ENCODE measurements around the gene TTC3. TPM values are rescaled to one million over a fixed set of nuclear protein-coding genes. Genes with fewer than 3 reads are reported as not detected.
"Not testable (repeated sequence)": the region's sequence is repeated elsewhere in the genome, so short reads cannot be mapped to it uniquely, and the experiment has no call there.

TTC3 gene
- total and polyA plus RNA-seq, 5 experiments from 2014 or later, result 51.1 to 169 (median 134) TPM

DNA sequence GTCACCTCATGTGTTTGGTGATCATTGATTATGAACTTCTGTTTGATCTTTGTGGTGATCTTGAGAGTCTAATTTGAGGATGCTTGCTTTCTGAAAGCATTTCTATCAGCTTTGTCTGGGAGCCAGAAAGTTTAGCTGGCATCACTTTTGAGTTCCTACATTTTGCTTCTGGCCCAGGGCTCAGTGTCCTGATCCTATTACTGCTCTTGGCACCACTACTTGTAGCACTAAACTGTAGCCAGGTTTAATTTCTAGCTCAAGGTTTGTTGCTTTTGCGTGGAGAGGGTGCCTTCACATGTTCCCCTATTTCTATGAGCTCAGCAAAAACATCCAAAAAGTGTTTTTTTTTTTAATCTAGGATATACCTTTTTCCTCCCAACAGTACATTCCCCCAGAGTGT is 9.3 kb downstream of the TTC3 start:
- DNase-seq (no peak), ATAC-seq (no peak)
- Mint-ChIP-seq H3K4me1 (peaks cover 24 to 57% (median 51%) of the 10 kb centered on the region in 4 donors), H3K27me3 (no peaks in the 10 kb centered on the region), H3K4me3 (peak overlapping the region in 1 of 10 donors; percentile 34), H3K36me3 (peaks cover 5 to 11% (median 5%) of the 10 kb centered on the region in 3 donors), H3K9me3 (peaks cover 0 to 14% (median 2%) of the 10 kb centered on the region in 9 donors), H3K27ac (no peak overlapping the region)
- POLR2A ChIA-PET, result no interaction called here

DNA sequence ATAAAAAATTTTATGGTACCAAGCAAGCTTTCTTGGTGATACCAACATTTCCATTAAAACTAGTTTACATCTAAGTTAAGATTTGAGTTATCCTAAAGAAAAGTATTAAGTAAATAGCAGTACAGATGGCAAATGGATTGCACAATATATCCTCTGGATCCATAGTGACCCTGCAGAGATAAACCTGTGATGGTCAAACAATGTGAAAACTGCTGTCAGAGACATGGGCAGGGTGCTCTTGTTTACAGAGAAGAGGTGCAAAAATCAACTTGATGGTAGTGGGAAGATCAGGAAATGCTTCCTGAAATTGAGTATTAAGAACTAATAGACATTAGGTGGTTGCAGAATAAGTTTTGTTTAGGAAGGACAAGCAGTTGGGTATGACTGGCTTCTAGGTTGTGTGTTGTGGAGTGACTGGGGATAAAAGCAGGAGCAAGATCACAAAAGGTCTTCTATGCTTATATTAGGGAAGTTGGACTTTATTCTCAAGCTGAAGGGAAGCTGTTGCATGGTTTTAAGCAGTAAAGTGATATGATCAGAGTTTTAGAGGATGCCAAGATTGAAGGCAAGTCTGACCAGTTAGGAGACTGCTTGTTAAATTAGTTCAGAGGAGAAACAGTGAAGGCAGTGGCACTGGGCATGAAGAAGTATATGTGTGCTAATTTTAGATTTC is 9.9 kb downstream of the TTC3 start:
- no peaks in the 10 kb centered on the region for H3K27me3 Mint-ChIP-seq
- H3K4me1 Mint-ChIP-seq, result peaks cover 21 to 51% (median 45%) of the 10 kb centered on the region in 4 donors
- POLR2A ChIA-PET, result no interaction called here
- no peak for ATAC-seq
- no peak for DNase-seq
- H3K9me3 Mint-ChIP-seq, result peaks cover 0 to 14% (median 2%) of the 10 kb centered on the region in 9 donors
- H3K36me3 Mint-ChIP-seq, result peaks cover 5 to 11% (median 5%) of the 10 kb centered on the region in 3 donors
- H3K4me3 Mint-ChIP-seq, result peak overlapping the region in 5 of 10 donors; percentile 3 to 30 (median 15)
- H3K27ac Mint-ChIP-seq, result peak overlapping the region in 5 of 10 donors; percentile 3 to 77 (median 14)

- Mint-ChIP-seq H3K36me3 (peaks cover 0 to 24% (median 12%) of the 10 kb centered on the region in 3 donors), H3K9me3 (no peaks in the 10 kb centered on the region), H3K27me3 (no peaks in the 10 kb centered on the region), H3K27ac (no peak overlapping the region), H3K4me1 (peaks cover 19 to 34% (median 29%) of the 10 kb centered on the region in 4 donors), H3K4me3 (no peak overlapping the region)
- no peak for ATAC-seq
- DNase-seq, result no peak
- POLR2A ChIA-PET, result no interaction called here
These were observed 12.7 kb downstream of the TTC3 start for GRCh38 chr21:37085726-37086125.

DNA sequence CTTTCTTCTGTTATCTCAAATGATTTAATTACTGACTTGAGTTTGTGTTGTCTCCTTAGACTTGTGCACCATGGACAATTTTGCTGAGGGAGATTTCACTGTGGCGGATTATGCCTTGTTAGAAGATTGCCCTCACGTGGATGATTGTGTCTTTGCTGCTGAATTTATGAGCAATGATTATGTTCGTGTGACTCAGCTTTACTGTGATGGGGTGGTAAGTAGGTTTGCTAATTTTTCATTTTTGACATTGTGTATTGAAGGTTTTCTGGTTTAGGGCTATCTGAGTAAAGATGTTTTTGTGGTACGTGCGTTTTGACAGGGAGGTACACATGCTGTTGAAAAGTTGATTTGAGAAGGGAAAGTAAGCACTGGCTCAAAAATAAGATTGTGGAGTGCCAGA is 14.1 kb downstream of the TTC3 start:
- DNase-seq, result peak in 2 of 10 donors; percentile 14 to 19
- Mint-ChIP-seq H3K36me3 (peaks cover 0 to 34% (median 12%) of the 10 kb centered on the region in 3 donors), H3K27ac (no peak overlapping the region), H3K4me1 (peaks cover 16 to 28% (median 23%) of the 10 kb centered on the region in 4 donors), H3K4me3 (no peak overlapping the region), H3K9me3 (no peaks in the 10 kb centered on the region), H3K27me3 (no peaks in the 10 kb centered on the region)
- peak in 1 of 2 donors; percentile 38 for ATAC-seq
- POLR2A ChIA-PET, result no interaction called here

- POLR2A ChIA-PET, result interaction anchor here (0.6 kb wide), 1 partner anchor 99 kb away, joined by 3 read pairs; no protein-coding TSS in a partner anchor
- no peaks in the 10 kb centered on the region for H3K27me3 Mint-ChIP-seq
- no peak overlapping the region for H3K4me3 Mint-ChIP-seq
- no peaks in the 10 kb centered on the region for H3K9me3 Mint-ChIP-seq
- H3K27ac Mint-ChIP-seq, result no peak overlapping the region
- peaks cover 0 to 40% (median 12%) of the 10 kb centered on the region in 3 donors for H3K36me3 Mint-ChIP-seq
- DNase-seq (no peak), ATAC-seq (no peak)
- H3K4me1 Mint-ChIP-seq, result peaks cover 11 to 18% (median 13%) of the 10 kb centered on the region in 4 donors
These were observed 15.2 kb downstream of the TTC3 start for GRCh38 chr21:37088186-37088735.

GRCh38 chr21:37093977-37094376 is 20.9 kb downstream of the TTC3 start:
- no peaks in the 10 kb centered on the region for H3K27me3 Mint-ChIP-seq
- no peak for ATAC-seq
- DNase-seq, result no peak
- peaks cover 0 to 4% (median 0%) of the 10 kb centered on the region in 4 donors for H3K4me1 Mint-ChIP-seq
- no peaks in the 10 kb centered on the region for H3K9me3 Mint-ChIP-seq
- H3K36me3 Mint-ChIP-seq, result peaks cover 0 to 85% (median 29%) of the 10 kb centered on the region in 3 donors
- H3K27ac Mint-ChIP-seq, result no peak overlapping the region
- no peak overlapping the region for H3K4me3 Mint-ChIP-seq
- POLR2A ChIA-PET, result no interaction called here

DNA sequence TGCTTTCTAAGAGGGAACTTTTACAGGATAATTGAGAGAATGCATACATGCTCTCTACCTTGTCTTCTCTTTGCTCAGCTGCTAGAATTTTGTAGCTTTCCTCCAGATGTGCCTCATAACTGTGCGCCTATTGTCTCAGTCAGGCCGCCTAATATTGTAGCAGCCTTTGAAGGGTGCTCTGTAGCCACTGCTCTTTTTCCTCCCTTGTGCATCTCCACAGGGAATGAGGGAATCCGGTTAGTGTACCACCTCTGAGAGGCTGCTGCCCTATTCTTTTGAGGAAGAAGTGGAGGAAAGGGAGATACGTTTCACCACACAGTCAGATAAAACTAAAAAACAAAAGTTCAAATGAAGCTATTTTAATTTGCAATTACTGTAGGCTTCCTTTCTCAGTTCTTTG is 22.8 kb downstream of the TTC3 start:
- peaks cover 0 to 86% (median 29%) of the 10 kb centered on the region in 3 donors for H3K36me3 Mint-ChIP-seq
- H3K27ac Mint-ChIP-seq, result no peak overlapping the region
- POLR2A ChIA-PET, result no interaction called here
- ATAC-seq (no peak), DNase-seq (no peak)
- H3K9me3 Mint-ChIP-seq, result no peaks in the 10 kb centered on the region
- no peak overlapping the region for H3K4me3 Mint-ChIP-seq
- H3K4me1 Mint-ChIP-seq, result peaks cover 0 to 2% (median 0%) of the 10 kb centered on the region in 4 donors
- H3K27me3 Mint-ChIP-seq, result no peaks in the 10 kb centered on the region

DNA sequence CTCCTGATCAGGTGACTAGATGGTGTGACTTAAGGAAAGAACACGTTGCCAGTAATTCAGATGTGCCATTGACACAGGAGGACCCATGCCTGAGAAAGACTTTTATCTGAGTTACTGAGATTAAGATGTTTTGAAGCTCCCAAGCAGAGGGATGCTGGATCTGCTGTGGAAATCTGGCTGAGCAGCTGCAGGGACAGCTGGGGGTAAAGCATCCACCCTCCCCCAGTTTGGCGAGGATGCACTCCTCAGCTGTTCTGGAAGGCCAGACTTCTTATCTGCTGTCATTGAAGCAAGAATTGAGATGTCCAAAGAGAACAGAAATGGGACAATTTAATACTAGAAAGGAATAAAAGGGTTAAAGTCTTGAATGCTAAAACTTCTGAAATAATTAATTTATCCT is 25.7 kb downstream of the TTC3 start:
- Mint-ChIP-seq H3K9me3 (no peaks in the 10 kb centered on the region), H3K27me3 (no peaks in the 10 kb centered on the region), H3K27ac (no peak overlapping the region), H3K4me3 (no peak overlapping the region), H3K4me1 (peaks cover 0 to 8% (median 2%) of the 10 kb centered on the region in 4 donors), H3K36me3 (peaks cover under 1 to 71% (median 26%) of the 10 kb centered on the region in 3 donors)
- DNase-seq (no peak), ATAC-seq (no peak)
- POLR2A ChIA-PET, result no interaction called here

- Mint-ChIP-seq H3K27me3 (no peaks in the 10 kb centered on the region), H3K9me3 (no peaks in the 10 kb centered on the region), H3K27ac (peak overlapping the region in 3 of 10 donors; percentile 38 to 56 (median 39)), H3K4me1 (peaks cover 5 to 15% (median 10%) of the 10 kb centered on the region in 4 donors), H3K36me3 (peaks cover 4 to 57% (median 26%) of the 10 kb centered on the region in 3 donors), H3K4me3 (no peak overlapping the region)
- POLR2A ChIA-PET, result no interaction called here
- DNase-seq (no peak), ATAC-seq (no peak)
These were observed 27.3 kb downstream of the TTC3 start for GRCh38 chr21:37100316-37100715.

GRCh38 chr21:37101384-37101783 is 28.3 kb downstream of the TTC3 start:
- POLR2A ChIA-PET, result no interaction called here
- H3K27me3 Mint-ChIP-seq, result no peaks in the 10 kb centered on the region
- peak overlapping the region in 1 of 10 donors; percentile 38 for H3K27ac Mint-ChIP-seq

DNA sequence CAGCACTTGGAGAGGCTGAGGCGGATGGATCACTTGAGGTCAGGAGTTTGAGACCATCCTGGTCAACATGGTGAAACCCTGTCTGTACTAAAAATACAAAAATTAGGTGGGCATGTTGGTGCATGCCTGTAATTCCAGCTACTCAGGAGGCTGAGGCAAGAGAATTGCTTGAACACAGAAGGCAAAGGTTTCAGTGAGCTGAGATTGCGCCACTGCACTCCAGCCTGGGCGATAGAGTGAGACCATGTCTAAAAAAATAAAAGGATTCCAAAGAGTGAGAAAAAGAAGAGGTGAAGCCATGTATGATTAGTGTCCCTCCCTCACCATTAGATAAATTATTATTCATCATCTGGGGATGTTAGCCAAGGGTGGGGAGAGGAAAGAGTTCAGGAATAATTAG is 29.7 kb downstream of the TTC3 start:
- H3K9me3 Mint-ChIP-seq, H3K4me3 Mint-ChIP-seq, ATAC-seq, DNase-seq, H3K27me3 Mint-ChIP-seq, POLR2A ChIA-PET: not testable (repeated sequence)
- Mint-ChIP-seq H3K27ac (peak overlapping the region in 1 of 10 donors; percentile 5), H3K4me1 (peaks cover 5 to 18% (median 15%) of the 10 kb centered on the region in 4 donors), H3K36me3 (peaks cover 4 to 37% (median 23%) of the 10 kb centered on the region in 3 donors)

More at GRCh38 chr21:37101384-37101783, 28.3 kb downstream of the TTC3 start:
- Mint-ChIP-seq H3K4me1 (peaks cover 5 to 15% (median 10%) of the 10 kb centered on the region in 4 donors), H3K4me3 (no peak overlapping the region), H3K36me3 (peaks cover 4 to 46% (median 21%) of the 10 kb centered on the region in 3 donors), H3K9me3 (no peaks in the 10 kb centered on the region)
- no peak for DNase-seq
- ATAC-seq, result no peak

GRCh38 chr21:37106998-37107397 is 33.9 kb downstream of the TTC3 start:
- ATAC-seq (no peak), DNase-seq (no peak)
- peak overlapping the region in 1 of 10 donors; percentile 5 for H3K27ac Mint-ChIP-seq
- no peaks in the 10 kb centered on the region for H3K27me3 Mint-ChIP-seq
- no peak overlapping the region for H3K4me3 Mint-ChIP-seq
- POLR2A ChIA-PET, result no interaction called here
- peaks cover 5 to 18% (median 14%) of the 10 kb centered on the region in 4 donors for H3K4me1 Mint-ChIP-seq
- H3K9me3 Mint-ChIP-seq, result peaks cover 0 to 8% (median 4%) of the 10 kb centered on the region in 9 donors
- peaks cover 11 to 15% (median 14%) of the 10 kb centered on the region in 3 donors for H3K36me3 Mint-ChIP-seq

GRCh38 chr21:37111029-37111428 is 38.0 kb downstream of the TTC3 start:
- H3K27me3 Mint-ChIP-seq, POLR2A ChIA-PET, DNase-seq, ATAC-seq, H3K9me3 Mint-ChIP-seq, H3K4me3 Mint-ChIP-seq: not testable (repeated sequence)
- Mint-ChIP-seq H3K36me3 (peaks cover 7 to 28% (median 24%) of the 10 kb centered on the region in 3 donors), H3K27ac (peak overlapping the region in 1 of 10 donors; percentile 53), H3K4me1 (peaks cover 0 to 11% (median 6%) of the 10 kb centered on the region in 4 donors)
